Measurements from ENCODE around the gene ZNHIT1. TPM values are rescaled to one million over a fixed set of nuclear protein-coding genes. Genes with fewer than 3 reads are reported as not detected.
"Not testable (repeated sequence)": the region's sequence is repeated elsewhere in the genome, so short reads cannot be mapped to it uniquely, and the experiment has no call there.

ZNHIT1 gene
- total and polyA plus RNA-seq, 11 donors = 47.0 to 156 (median 61.0) TPM

GRCh38 chr7:101250324-101250723 lies 32.4 kb downstream of the ZNHIT1 start:
- TF ChIP-seq POLR2A (IDR thresholded peaks at IDR 0.05) (no peak), CTCF (IDR thresholded peaks at IDR 0.05) (no peak)
- intact Hi-C loops (cut with DNase I) = loop anchor here in 4 of 10 donors (5.0 kb wide), 2 partner anchors 33 to 38 kb away; partner anchors contain the start of genes PLOD3 (in 3 of the 4) and ZNHIT1 (in 3 of the 4)
- Histone ChIP-seq H3K36me3 (peaks cover 0 to 28% (median 15%) of the 10 kb centered on the region in 9 donors), H3K9me3 (no peaks in the 10 kb centered on the region), H3K27me3 (no peaks in the 10 kb centered on the region), H3K4me3 (peak overlapping the region in 1 of 12 donors; percentile 90), H3K27ac (no peak overlapping the region), H3K4me1 (peaks cover 3 to 34% (median 24%) of the 10 kb centered on the region in 12 donors)
- DNase-seq (no peak), ATAC-seq (no peak)
- WGBS, 4 donors = 95 to 100% (median 100%) methylated on average over 3 of the region's 3 CpGs

GRCh38 chr7:101251871-101252659 lies 34.1 kb downstream of the ZNHIT1 start:
- Histone ChIP-seq H3K27me3 (no peaks in the 10 kb centered on the region), H3K4me3 (peak overlapping the region; percentile 66 to 98 (median 87)), H3K9me3 (no peaks in the 10 kb centered on the region), H3K36me3 (peaks cover 0 to 26% (median 15%) of the 10 kb centered on the region in 9 donors), H3K27ac (peak overlapping the region in 11 of 12 donors; percentile 17 to 81 (median 67)), H3K4me1 (peaks cover 3 to 24% (median 17%) of the 10 kb centered on the region in 12 donors)
- ATAC-seq = peak; percentile 100
- intact Hi-C loops (cut with DNase I) = loop anchor here in 6 of 10 donors (1.0 to 5.0 kb wide), 5 partner anchors 8 to 40 kb away; partner anchors contain the start of genes PLOD3 (in 3 of the 6) and ZNHIT1 (in 3 of the 6)
- DNase-seq = peak; percentile 96 to 99 (median 99)
- 0 to 1% (median 1%) methylated on average over 35 to 55 of the region's 55 CpGs for WGBS, 4 donors
- peak in 1 of 12 donors; percentile 9 for TF ChIP-seq CTCF (IDR thresholded peaks at IDR 0.05)
- TF ChIP-seq POLR2A (IDR thresholded peaks at IDR 0.05) = peak in 1 of 2 donors; percentile 47

GRCh38 chr7:101253199-101253598 lies 35.2 kb downstream of the ZNHIT1 start:
- not testable (repeated sequence) for H3K9me3 ChIP-seq, H3K27ac ChIP-seq, DNase-seq, ATAC-seq, H3K27me3 ChIP-seq, H3K4me3 ChIP-seq
- Histone ChIP-seq H3K4me1 (peaks cover 3 to 24% (median 17%) of the 10 kb centered on the region in 12 donors), H3K36me3 (peaks cover 0 to 22% (median 15%) of the 10 kb centered on the region in 9 donors)
- intact Hi-C loops (cut with DNase I) = loop anchor here in 5 of 10 donors (2.0 to 5.0 kb wide), 3 partner anchors 30 to 41 kb away; partner anchors contain the start of genes PLOD3 (in 3 of the 5) and ZNHIT1 (in 3 of the 5)
- WGBS, 4 donors = 84 to 89% (median 87%) methylated on average over 5 of the region's 5 CpGs

- 73 to 80% (median 79%) methylated on average over 4 of the region's 4 CpGs for WGBS, 4 donors
- intact Hi-C loops (cut with DNase I) = no loop called here
- H3K4me1 ChIP-seq = peaks cover 2 to 15% (median 10%) of the 10 kb centered on the region in 12 donors
- no peaks in the 10 kb centered on the region for H3K36me3 ChIP-seq
- no peak overlapping the region for H3K27ac ChIP-seq
- no peaks in the 10 kb centered on the region for H3K27me3 ChIP-seq
- no peak overlapping the region for H3K4me3 ChIP-seq
- TF ChIP-seq POLR2A (IDR thresholded peaks at IDR 0.05) (no peak), CTCF (IDR thresholded peaks at IDR 0.05) (no peak)
- DNase-seq = no peak
- no peak for ATAC-seq
- H3K9me3 ChIP-seq = no peaks in the 10 kb centered on the region
Observed at GRCh38 chr7:101255796-101256195, 37.8 kb downstream of the ZNHIT1 start.
